ENCODE results near the gene NUBP2.

DNA sequence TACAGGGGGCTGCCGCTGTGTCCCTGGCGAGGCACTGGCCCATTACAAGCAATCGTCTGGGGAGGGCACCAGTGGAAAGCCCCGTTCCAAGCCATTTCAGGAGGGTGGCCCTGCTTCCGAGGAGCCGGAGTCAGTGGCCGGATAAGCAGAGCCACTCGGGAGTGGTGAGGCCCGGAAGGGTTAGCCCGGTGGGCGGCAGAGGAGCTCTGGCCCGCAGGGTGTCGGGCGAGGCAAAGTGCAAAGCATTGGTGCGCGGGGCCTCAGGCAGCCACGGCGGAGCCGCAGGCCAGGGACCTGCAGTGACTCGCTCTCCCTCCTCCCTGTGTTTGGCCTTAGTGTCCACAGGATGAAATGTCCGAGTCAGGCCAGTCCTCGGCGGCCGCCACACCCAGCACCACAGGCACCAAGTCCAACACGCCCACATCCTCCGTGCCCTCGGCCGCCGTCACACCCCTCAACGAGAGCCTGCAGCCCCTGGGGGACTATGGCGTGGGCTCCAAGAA is 36.0 kb upstream of the NUBP2 start:
- TF ChIP-seq, protein P1, sequence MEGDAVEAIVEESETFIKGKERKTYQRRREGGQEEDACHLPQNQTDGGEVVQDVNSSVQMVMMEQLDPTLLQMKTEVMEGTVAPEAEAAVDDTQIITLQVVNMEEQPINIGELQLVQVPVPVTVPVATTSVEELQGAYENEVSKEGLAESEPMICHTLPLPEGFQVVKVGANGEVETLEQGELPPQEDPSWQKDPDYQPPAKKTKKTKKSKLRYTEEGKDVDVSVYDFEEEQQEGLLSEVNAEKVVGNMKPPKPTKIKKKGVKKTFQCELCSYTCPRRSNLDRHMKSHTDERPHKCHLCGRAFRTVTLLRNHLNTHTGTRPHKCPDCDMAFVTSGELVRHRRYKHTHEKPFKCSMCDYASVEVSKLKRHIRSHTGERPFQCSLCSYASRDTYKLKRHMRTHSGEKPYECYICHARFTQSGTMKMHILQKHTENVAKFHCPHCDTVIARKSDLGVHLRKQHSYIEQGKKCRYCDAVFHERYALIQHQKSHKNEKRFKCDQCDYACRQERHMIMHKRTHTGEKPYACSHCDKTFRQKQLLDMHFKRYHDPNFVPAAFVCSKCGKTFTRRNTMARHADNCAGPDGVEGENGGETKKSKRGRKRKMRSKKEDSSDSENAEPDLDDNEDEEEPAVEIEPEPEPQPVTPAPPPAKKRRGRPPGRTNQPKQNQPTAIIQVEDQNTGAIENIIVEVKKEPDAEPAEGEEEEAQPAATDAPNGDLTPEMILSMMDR (IDR thresholded peaks at IDR 0.05; ENCODE audit: low read depth, low read length, missing input control): no peak
- TF ChIP-seq, protein P2, sequence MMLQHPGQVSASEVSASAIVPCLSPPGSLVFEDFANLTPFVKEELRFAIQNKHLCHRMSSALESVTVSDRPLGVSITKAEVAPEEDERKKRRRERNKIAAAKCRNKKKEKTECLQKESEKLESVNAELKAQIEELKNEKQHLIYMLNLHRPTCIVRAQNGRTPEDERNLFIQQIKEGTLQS (IDR thresholded peaks at IDR 0.05): no peak
- TF ChIP-seq JUND (IDR thresholded peaks at IDR 0.05) (no peak), RXRA (IDR thresholded peaks at IDR 0.05) (no peak), TAF1 (conservative IDR thresholded peaks at IDR 0.05) (no peak), RAD21 (IDR thresholded peaks at IDR 0.05) (no peak), FOXA1 (IDR thresholded peaks at IDR 0.05) (no peak), SP1 (IDR thresholded peaks at IDR 0.05) (no peak), GABPA (IDR thresholded peaks at IDR 0.05 in 1 of 2, conservative IDR thresholded peaks at IDR 0.05 in 1 of 2) (no peak), NR2F2 (IDR thresholded peaks at IDR 0.05) (no peak), HNF4A (conservative IDR thresholded peaks at IDR 0.05) (no peak)
- TF ChIP-seq, protein P3, sequence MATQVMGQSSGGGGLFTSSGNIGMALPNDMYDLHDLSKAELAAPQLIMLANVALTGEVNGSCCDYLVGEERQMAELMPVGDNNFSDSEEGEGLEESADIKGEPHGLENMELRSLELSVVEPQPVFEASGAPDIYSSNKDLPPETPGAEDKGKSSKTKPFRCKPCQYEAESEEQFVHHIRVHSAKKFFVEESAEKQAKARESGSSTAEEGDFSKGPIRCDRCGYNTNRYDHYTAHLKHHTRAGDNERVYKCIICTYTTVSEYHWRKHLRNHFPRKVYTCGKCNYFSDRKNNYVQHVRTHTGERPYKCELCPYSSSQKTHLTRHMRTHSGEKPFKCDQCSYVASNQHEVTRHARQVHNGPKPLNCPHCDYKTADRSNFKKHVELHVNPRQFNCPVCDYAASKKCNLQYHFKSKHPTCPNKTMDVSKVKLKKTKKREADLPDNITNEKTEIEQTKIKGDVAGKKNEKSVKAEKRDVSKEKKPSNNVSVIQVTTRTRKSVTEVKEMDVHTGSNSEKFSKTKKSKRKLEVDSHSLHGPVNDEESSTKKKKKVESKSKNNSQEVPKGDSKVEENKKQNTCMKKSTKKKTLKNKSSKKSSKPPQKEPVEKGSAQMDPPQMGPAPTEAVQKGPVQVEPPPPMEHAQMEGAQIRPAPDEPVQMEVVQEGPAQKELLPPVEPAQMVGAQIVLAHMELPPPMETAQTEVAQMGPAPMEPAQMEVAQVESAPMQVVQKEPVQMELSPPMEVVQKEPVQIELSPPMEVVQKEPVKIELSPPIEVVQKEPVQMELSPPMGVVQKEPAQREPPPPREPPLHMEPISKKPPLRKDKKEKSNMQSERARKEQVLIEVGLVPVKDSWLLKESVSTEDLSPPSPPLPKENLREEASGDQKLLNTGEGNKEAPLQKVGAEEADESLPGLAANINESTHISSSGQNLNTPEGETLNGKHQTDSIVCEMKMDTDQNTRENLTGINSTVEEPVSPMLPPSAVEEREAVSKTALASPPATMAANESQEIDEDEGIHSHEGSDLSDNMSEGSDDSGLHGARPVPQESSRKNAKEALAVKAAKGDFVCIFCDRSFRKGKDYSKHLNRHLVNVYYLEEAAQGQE (IDR thresholded peaks at IDR 0.05): no peak
- TF ChIP-seq, protein P4, sequence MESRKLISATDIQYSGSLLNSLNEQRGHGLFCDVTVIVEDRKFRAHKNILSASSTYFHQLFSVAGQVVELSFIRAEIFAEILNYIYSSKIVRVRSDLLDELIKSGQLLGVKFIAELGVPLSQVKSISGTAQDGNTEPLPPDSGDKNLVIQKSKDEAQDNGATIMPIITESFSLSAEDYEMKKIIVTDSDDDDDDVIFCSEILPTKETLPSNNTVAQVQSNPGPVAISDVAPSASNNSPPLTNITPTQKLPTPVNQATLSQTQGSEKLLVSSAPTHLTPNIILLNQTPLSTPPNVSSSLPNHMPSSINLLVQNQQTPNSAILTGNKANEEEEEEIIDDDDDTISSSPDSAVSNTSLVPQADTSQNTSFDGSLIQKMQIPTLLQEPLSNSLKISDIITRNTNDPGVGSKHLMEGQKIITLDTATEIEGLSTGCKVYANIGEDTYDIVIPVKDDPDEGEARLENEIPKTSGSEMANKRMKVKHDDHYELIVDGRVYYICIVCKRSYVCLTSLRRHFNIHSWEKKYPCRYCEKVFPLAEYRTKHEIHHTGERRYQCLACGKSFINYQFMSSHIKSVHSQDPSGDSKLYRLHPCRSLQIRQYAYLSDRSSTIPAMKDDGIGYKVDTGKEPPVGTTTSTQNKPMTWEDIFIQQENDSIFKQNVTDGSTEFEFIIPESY (IDR thresholded peaks at IDR 0.05): no peak

All from liver (tissue), 3 donors.